HG03139 (cell line): Measurements from ENCODE around the gene KITLG.
A peak's percentile ranks its signal among the peaks of the same experiment; 100 is the strongest.
"Not testable (repeated sequence)": the region's sequence is repeated elsewhere in the genome, so short reads cannot be mapped to it uniquely, and the experiment has no call there.

ENCODE experiments used
- ATAC-seq: cut with Tn5 transposase; IDR thresholded peaks from one replicate; pipeline ENCODE4 v1.9.1; 2021; ENCODE audit not compliant: unreplicated experiment

Gene KITLG, protein sequence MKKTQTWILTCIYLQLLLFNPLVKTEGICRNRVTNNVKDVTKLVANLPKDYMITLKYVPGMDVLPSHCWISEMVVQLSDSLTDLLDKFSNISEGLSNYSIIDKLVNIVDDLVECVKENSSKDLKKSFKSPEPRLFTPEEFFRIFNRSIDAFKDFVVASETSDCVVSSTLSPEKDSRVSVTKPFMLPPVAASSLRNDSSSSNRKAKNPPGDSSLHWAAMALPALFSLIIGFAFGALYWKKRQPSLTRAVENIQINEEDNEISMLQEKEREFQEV

DNA sequence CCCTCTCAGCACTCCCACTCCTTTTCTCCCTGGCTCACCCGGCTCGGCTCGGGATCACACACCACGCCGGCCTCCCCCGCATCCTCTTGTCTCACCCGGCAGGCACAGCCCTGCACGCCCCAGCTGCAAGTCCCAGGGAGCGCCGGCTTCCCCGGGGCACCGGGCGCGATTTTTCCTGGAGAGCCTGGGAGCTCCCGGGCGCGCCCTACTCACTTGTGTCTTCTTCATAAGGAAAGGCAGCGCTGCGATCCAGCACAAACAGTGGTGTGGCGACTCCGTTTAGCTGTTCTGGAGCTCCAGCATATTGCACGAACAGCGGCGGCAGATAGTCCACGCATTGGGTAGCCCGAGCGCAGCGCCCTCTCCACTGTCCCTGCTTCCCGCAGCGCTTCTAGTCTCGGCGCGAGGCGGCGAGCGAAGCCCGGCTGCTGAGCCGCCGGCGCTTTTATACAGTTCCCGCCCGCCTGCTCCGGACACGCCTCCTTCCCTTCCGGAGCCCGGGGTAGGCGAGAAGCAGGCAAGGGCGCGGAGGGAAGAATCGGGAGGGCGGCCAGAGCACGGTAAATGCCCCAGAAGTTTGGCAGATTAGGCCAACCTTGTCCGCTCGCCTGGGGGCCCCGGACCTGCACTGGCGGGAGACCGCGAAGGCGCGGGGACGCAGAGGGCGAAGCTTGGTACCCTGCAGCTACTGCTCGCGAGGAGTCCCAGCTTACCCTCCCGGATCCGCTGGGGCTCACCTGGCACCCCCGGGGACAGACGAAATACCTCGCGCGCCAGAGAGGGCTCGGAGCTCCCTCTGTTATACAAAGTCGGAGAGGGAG, at the start of gene KITLG:
TSS of gene KITLG (minus strand) at position 421 of the 821 bp plus-strand sequence. CDS start at position 228, 193 bp downstream.
- peak; percentile 74 for ATAC-seq

DNA sequence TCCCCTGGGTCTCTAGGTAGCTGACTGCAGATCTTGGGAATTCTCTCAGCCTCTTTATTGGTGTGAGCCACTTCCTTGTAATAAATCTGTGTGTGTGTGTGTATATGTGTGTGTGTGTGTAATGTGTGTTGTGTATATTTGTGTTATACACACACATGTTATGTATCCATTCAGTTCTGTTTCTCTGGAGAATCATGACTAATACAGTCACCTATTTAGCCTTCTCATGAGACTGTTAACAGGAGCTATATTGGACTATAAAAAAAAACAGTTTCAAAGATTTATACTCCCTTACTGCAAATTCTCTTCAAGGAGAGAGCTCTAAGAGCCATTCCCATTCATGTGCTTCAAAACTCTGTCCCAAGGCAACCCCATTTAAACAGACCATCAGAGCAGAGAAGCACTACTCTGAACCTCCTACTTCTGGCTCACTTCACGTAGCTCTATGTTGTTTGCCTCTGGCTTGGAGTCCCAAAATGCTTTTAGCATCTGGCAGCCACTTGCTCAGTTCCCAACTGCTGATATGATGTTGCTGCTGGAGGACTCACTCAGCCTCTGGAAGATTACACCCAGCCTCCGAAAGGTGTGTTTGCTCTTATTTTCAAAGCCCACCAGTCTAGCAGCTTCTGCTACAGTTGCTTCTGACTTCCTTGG, 48.7 kb upstream of the KITLG start:
- ATAC-seq, result no peak

DNA sequence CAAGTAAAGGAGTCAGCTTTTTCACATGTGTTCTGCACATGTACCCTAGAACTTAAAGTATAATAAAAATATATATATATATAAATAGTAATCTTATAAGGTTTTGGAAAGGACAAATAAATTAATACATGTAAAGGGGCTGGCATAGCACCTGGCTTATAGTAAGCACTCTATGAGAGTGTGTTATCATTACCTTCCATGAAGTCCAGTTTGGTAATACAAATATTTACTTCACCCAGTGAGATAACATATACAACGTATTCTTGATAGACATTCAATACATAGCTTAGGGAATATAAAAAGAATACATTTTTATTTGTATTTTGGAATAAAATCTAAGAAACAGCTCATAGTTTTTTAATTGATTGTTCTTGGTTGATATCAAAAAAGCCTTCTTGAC, 47.8 kb upstream of the KITLG start:
- not testable (repeated sequence) for ATAC-seq

DNA sequence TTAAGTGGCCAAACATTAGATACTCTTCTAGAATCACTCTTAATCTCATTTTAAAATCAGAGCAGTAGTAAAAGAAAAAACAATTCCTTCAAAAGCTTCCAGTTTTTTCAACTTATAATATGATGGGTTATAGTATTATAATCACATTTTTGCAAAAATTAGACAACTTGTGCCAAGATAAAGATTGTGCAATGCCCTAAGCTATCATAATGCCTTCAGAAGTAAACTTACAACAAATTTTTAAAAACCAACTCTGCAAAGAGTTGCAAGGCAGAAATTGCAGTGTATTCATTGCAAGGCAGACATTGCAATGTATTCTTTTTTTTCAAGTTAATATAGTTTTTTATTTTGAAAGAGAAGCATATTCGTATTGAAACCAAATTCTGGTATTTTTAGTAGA, 47.2 kb upstream of the KITLG start:
- no peak for ATAC-seq

GRCh38 chr12:88625356-88625755, 45.1 kb upstream of the KITLG start:
- ATAC-seq, result no peak

- no peak for ATAC-seq
Observed at GRCh38 chr12:88624911-88625310, 44.6 kb upstream of the KITLG start.

- ATAC-seq, result no peak
Observed at GRCh38 chr12:88623777-88624548, 43.7 kb upstream of the KITLG start.

DNA sequence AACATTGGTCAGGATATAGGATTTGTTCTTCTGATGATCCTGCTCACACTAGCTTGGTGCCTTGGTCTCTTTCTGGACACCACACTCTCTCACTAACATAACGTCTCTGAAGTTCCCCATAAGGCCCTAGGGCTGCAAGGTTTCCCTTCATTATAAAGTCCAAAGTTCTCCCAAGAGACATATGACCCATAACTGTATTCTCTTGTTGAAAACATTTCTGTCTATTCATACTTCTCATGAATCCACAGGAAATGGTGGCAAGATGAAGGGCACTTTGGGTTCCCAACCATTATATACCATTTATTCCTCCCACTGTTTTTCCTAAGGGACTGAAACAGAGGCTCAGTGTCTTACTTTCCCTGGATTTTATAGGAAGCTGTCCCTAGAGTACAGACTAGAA, 37.1 kb upstream of the KITLG start:
- ATAC-seq, result no peak

GRCh38 chr12:88615490-88615889, 35.2 kb upstream of the KITLG start:
- no peak for ATAC-seq

DNA sequence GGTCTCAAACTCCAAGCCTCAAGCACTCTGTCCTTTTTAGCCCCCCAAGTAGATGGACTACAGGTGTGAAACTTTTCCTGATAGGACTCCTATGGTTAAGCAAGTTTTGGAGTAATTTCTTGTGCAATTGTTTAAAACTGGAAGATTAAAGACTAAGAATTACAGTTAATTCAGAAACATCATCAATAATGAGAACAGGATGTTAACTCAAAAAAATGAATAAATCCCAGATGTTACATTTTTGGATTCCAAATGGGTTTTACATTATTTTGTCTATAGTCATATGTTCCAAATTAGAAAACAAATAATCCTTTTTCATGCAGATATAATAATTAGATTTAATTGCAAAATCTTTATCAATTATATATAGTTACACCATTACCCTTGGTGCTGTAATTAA, 24.4 kb upstream of the KITLG start:
- no peak for ATAC-seq

DNA sequence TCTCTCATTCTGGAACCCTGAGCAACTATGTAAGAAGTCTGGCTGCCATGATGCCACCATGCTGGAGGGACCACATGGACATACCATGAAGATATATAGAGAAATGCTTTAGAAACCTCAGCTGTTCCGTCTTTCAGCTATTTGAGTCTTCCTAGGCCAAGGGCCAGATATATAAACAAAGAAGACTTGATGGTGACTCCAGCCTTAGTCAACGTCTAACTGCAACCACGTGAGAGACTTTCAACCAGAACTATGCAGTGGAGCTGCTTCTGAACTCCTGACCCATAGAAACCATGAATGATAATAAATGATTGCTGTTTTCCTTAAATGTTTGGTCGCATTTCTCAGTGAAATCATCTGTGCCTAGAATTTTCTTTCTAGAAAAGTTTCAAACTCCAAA, 20.0 kb upstream of the KITLG start:
- ATAC-seq, result no peak

DNA sequence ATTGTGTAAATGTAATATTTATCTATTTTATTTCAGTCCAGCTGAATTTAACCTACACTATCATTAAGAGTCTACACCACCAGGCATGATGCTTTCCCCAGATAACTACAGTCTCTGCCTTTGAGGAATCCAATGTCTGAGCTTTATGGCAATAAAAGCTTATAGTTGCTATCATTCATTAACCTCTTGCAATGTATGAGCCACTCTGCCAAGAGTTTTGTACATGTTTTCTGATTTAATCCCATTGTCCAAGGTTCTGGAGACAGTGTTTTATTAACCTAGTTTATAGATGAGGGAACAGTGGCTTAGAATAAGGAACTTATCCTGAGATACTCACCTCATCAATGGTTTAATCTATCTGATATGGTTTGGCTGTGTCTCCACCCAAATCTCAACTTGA, 17.1 kb upstream of the KITLG start:
- ATAC-seq, result no peak

GRCh38 chr12:88595697-88596096, 15.4 kb upstream of the KITLG start:
- ATAC-seq, result no peak

- ATAC-seq, result no peak
Observed at GRCh38 chr12:88594780-88595179, 14.5 kb upstream of the KITLG start.

DNA sequence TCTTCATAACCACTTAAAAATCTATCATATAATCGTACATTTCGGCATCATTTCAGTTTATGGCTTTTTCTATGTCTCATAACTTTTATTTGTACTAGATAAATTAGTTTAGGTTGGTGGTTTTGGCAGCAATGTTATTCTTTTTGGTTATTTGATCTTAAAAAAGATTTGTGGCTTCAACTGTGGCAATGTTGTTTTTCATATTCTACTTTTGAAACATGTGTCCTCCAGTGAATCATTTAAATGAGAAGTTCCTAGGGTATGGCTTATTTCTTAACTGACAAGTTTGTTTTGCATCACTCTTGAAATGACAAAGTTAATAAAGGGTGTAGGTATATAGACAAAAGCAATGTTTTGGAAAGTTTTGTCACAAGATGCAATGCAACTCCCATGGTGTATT, 11.1 kb upstream of the KITLG start:
- no peak for ATAC-seq

- no peak for ATAC-seq
Observed at GRCh38 chr12:88590851-88591250, 10.6 kb upstream of the KITLG start.

- ATAC-seq, result no peak
Observed at GRCh38 chr12:88585077-88585476, 4.8 kb upstream of the KITLG start.

GRCh38 chr12:88579601-88580050, 645 bp downstream of the KITLG start:
- no peak for ATAC-seq

DNA sequence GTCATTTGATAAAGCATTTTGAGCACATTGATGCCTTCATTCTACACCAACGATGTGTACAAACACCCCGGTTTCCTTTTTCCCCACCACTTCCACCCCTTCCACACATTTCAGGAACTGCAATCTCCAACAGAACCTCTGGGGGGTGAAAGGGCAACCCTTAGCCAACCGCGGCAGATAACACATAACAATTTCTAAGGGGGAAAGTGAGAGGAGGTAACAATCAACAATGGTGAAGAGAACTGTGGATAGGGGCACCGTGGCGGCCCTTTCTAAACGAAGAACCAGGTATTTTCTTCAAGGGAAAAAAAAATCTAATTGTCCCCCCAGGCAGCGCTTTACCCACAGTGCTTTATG, 1.1 kb downstream of the KITLG start:
- ATAC-seq, result no peak

DNA sequence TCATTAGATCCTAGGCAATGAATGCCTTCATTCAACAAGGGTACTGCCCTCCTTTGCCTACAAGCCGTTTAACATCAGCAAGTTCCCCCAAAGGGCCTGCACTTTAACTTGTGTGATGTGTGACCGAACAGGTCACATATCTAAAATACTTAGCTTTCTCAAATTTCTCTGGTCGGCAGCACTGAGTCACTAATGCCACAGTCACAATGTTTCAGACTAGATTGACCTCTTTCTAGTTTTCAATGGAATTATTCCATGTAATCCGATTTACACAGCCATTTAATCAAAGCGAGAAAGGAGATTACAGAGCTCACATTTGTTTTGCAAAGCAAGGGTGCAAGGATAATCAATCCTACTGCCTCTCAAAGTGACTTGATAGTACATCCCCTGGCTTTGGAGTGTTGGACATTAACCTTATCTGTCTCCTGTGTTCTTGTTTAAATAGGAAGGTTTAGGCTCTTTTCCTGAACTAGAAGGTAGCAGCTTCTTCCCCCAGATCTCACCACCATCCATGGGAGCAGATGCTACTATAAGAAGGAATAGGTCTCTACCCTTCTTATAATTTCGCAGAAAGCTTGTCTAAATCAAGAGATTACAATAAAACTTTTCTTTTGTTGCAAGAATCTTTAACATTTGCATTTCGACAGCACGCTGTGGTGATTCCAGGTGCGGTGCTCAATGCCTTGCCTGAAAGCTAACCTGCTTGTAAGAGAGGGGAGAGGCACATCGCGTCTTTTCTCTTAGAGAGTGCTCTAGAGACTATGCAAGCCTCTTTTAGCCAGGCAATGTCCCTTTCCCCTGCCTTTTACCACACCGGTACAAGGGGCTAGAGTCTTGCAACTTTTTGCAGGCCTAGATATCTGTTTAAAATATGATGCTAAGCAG, 1.8 kb downstream of the KITLG start:
- no peak for ATAC-seq
